GM19468 (cell line): ENCODE results near the gene TMEM218.

Experiments used
- ATAC-seq: cut with Tn5 transposase; IDR thresholded peaks from one replicate; pipeline ENCODE4 v1.9.1; 2021; ENCODE audit warnings: mild to moderate bottlenecking, moderate library complexity, moderate number of reproducible peaks; ENCODE audit not compliant: unreplicated experiment; ENCODE audit errors: extremely low read depth

TMEM218 gene

DNA sequence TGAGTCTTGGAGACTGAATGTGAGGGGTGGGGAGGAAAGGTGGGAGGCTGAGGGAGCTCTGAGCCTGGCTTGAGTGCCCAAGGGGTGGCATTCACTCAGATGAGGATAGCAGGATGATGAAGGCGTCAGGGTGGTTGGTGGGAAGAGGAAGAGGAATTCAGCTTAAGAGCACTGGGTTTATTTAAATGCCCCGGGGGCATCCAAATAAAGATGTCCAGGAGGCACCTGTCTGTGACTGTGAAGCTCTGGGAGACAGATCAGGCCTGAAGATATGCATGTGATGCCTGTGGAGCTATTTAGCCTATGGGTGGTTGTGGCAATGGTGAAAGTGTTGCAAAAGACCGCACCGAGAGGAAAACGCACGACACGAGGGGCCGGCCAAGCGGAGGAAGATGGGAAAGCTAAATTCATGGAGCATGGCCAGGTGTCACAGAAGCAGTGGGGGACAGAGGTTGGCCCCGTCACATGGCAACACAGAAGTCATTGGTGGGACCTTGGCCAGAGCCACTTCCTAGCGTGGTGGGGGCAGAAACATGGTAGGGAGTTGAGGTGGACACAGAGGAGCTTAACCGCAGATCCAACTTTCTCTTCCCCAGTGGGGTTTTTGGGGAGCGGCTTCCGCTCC, 32.8 kb downstream of the TMEM218 start:
- ATAC-seq: no peak

GRCh38 chr11:125078016-125078415, 33.4 kb downstream of the TMEM218 start:
- ATAC-seq: no peak

DNA sequence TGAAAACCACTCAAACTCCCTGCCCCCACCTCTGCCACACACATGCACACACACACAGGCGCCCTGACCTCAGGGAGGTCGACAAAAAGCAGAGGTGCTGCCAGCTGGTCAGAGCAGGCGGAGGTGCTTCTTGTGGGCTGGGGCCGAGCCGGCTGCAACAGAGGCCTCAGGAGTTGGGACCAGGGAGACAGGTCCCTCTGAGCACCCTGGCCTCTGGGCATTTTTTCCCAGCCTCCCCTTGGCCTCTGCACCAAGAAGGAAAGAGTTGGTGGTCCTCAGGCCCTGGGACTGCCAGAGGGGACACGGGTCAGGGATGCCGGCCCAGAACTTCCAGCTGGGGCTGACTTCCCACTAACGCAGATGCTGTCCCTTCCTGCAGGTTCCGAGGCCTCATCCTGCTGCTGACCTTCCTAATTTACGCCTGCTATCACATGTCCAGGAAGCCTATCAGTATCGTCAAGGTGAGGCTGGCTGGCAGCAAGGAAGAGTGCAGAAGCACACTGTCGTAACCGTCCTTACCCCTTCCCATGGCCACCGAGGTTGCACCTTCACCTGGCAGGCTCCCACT, 35.0 kb downstream of the TMEM218 start:
- no peak for ATAC-seq

DNA sequence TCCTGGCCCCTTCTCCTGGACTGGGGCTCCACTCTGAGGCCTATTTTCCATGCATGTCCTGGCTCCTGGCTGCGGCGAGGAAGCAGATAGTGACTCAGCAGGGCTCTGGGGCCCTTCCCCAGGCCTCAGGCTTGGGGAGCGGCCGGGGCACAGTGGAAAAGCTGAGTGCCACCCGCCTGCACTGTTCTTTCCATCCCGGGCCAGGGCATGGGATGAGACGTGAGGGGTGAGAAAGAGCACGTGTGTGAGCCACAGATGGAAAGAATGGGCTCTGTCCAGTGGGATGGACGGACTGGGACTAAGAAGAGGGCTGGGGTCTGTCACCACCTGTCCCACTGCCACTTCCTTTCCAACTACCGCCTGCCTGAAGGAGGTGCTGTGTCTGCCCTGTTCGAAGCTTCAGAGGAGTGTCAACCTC, 35.5 kb downstream of the TMEM218 start:
- ATAC-seq: no peak

DNA sequence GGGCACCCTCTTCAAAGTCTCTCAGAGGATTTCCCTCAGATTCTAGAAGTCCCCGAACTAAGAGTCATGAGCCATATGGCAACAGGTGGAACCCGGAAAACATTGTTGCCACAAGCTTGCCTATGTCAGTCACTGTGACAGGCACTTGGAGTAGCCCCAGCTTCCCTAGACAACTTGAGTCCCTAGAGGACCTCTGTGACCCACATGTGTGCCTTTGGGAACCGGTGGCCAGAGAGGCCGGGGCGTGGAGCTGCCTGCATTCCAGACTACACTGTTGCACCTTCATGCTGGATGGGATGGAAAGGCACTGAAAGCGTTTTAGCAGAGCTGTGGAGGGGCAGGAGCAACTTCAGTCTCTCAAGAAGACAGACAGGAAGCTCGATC, 36.2 kb downstream of the TMEM218 start:
- no peak for ATAC-seq

GRCh38 chr11:125074511-125075241, 36.8 kb downstream of the TMEM218 start:
- ATAC-seq: no peak

- no peak for ATAC-seq
Observed at GRCh38 chr11:125073616-125074483, 37.6 kb downstream of the TMEM218 start.

GRCh38 chr11:125072961-125073590, 38.4 kb downstream of the TMEM218 start:
- no peak for ATAC-seq

- peak; percentile 94 for ATAC-seq
Observed at GRCh38 chr11:125072218-125072960, 39.0 kb downstream of the TMEM218 start.

- no peak for ATAC-seq
Observed at GRCh38 chr11:125071846-125072217, 39.6 kb downstream of the TMEM218 start.

- ATAC-seq: no peak
Observed at GRCh38 chr11:125071435-125071834, 40.0 kb downstream of the TMEM218 start.

DNA sequence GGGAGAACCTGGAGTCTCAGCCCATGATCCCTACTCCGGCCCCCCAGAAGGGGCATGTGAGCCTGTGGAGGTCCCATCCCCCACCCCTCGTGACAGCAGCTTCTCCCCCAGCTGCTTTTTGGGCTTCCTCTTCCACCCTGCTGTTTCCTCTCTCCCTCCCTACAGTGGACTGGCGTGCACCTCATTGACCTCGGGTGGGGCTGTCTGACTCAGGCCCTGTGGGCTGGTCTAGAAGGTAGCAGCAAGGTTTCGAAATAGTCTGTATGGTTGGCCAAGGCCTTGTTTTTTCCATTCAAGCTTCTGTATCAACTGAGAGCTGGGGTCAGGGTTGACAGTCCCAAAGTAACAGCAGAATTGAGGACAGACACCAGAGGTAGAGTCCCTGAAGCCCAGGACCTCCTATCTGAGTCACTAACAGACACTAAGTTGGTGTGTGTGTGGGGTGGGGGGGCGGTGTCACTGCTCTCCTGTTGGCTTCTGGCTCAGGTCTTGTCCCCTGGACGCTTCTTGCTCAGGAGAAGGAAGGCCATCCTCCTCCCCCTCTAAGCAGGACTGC, 40.6 kb downstream of the TMEM218 start:
- no peak for ATAC-seq

DNA sequence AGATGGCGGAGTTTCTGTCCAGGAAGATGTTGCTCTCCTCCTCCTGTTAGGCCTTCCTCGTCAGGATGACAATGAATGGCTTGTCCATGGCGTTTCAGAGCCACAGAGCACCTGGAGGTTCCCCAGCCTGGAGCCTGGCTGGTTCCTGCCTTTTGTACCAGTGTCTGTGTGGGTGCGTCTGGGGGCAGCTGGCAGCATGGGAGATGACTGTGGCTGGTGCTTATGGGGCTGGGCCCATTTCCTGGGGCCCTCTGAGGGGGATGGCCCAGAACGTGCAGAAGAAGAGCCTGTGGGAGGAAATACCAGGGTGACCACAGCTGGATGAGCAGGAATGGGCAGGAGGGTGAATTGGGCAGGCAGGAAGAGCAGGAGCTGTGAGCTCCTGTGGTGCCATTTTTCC, 41.6 kb downstream of the TMEM218 start:
- ATAC-seq: no peak

GRCh38 chr11:125069008-125069407, 42.4 kb downstream of the TMEM218 start:
- no peak for ATAC-seq

DNA sequence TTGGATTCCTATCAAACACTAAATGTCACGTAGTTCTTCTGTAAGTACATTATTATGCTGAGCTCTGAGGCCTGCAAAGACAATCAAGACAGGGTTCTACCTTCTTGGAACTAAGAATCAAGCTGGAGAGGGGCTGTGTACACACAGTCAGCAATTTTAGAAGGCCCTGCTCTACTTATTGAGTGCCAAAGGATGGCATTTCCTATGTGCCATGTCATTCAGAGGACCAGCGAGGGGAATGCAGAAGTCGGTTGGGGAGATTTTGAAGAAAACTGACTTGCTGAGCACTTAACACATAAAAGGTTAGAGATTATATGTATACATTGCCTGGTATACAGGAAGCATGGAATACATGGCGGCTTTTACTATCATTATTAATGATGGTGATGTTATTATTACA, 43.1 kb downstream of the TMEM218 start:
- no peak for ATAC-seq

DNA sequence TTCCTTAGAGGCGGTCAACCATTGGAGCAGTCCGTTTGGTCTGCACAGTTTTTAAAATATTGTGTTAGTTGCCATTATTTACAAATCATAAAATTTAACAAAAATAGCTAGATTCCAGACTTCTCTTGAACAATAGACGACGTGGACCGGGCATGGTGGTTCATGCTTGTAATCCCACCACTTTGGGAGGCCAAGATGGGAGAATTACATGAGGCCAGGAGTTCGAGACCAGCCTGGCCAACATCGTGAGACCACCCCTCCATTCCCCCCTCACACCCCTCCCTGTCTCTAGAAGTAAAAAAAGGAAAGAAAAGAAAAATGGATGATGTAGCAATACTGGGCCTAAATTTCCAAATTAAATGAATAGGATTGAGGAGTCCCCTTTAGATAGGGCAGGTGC, 47.4 kb downstream of the TMEM218 start:
- ATAC-seq: no peak

DNA sequence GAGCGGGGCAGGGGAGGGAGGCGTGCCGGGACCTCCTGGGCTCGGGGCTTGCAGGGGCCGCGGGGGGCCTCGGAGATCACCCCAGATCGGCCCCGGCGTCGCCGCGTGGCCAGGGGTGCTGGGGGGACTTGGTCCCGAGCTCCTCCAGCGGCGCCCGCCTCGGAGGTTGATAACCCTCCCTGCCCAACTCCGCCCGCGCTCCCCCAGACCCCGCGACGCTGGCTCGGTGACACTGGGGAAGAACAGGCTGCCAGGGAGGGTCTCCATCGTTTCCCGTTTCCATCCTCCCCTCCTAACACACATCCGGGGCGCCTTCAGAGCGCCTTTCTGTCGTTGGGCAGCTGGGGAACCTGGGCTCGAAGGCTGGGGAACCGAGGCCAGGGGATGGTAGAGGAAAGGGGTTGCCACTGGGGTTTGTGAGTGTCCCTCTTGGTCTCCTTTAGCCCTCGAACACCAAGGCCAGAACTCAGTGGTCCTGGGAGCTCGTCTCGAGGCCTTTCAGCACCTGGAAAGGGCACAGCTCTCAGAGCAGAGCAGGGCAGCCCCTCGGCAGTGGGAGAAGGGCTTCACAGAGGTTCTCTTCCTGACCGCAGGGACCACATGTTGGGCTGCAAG, 47.9 kb downstream of the TMEM218 start:
- no peak for ATAC-seq

- peak; percentile 91 for ATAC-seq
Observed at GRCh38 chr11:125062931-125063428, 48.4 kb downstream of the TMEM218 start, which contains the start of gene SLC37A2. Gene SLC37A2, plus strand, starts transcription at chr11:125063305. Its CDS starts 63 bp downstream, at chr11:125063368.
